Mucosa of descending colon (tissue), 3 donors: ENCODE measurements around the gene DHRS1. TPM values are rescaled to one million over a fixed set of nuclear protein-coding genes. Genes with fewer than 3 reads are reported as not detected.

Experiments used
- ATAC-seq: fragments of 200-7000 bp; cut with Tn5 transposase; one replicate; pipeline ENCODE4 v1.9.1; 2020; ENCODE audit warnings: mild to moderate bottlenecking, moderate library complexity
- DNase-seq, 3 donors: peaks; one replicate each; pipeline ENCODE4 v3.0.0-alpha.2; 2020
- H3K36me3 ChIP-seq: fragments of 200-600 bp; one replicate; pipeline ENCODE4 v1.8.0; 2021; ENCODE audit warnings: low read depth, mild to moderate bottlenecking
- H3K4me1 ChIP-seq: fragments of 200-600 bp; one replicate; pipeline ENCODE4 v1.8.0; 2021; ENCODE audit warnings: low read depth, mild to moderate bottlenecking
- H3K4me3 ChIP-seq: fragments of 200-600 bp; one replicate; pipeline ENCODE4 v1.8.0; 2021; ENCODE audit warnings: mild to moderate bottlenecking
- H3K9me3 ChIP-seq: fragments of 200-600 bp; one replicate; pipeline ENCODE4 v1.8.0; 2021; ENCODE audit warnings: mild to moderate bottlenecking
- intact Hi-C, 2 donors: fragments of 100-400 bp; cut with DNase I in 1 of 2; cut with micrococcal nuclease in 1 of 2; formaldehyde crosslinking; loops; one replicate each; pipeline versions ENCODE4 v1.11.0 to v1.11.1; 2022; cut with DNase I, micrococcal nuclease
- total RNA-seq, 3 donors: library from RNA; stranded (reverse); fragmentation: NEBNext Ultra II Directional in 2 of 3; extraction: Animal tissue kit (Norgen Biotek cat#: 25700) in 2 of 3; gene quantifications; one replicate each; pipeline versions ENCODE4 v1.2.1 to v1.2.4, GENCODE V29; 2021 to 2023
- TF ChIP-seq, protein P1 (sequence below): fragments of 200-600 bp; IDR thresholded peaks from one replicate; pipeline ENCODE4 v1.8.0; 2022; ENCODE audit warnings: antibody characterized with exemption, mild to moderate bottlenecking
- donor health status: DM: no; HTN: no; CAD: no; lungs with moderate emphysema.
- donor health status: DM: no; HTN: no; CAD: no.
- donor health status: DM: no; HTN: yes; CAD: no.

Gene DHRS1
- total RNA-seq, 3 donors from 2014 or later: 30.6 to 56.9 (median 54.9) TPM

DNA sequence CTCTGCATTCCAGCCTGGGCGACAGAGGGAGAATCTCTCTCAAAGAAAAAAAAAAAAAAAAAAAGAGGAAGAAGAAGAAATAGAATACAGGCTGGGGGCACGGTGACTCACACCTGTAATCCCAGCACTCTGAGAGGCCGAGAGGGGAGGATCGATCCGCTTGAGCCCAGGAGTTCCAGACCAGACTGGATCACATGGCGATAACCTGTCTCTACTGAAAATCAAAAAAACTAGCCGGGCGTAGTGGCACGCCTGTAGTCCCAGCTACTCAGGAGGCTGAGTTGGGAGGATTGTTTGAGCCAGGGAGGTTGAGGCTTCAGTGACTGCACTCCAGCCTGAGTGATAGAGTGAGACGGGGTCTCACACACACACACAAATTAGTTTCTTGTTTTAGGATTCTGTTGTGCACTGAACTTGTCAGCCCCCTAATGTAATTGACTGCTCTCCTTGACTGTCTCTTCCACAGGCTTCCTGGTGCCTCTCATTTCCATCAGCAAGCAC lies 56.2 kb downstream of the DHRS1 start:
- no peaks in the 10 kb centered on the region for H3K36me3 ChIP-seq
- no peaks in the 10 kb centered on the region for H3K9me3 ChIP-seq
- intact Hi-C loops: loop anchor here in 1 of 2 donors (5.0 kb wide), 1 partner anchor 54 kb away; the partner anchor contains the start of genes DHRS1 and NOP9
- no peak overlapping the region for H3K4me3 ChIP-seq
- peaks cover 26% of the 10 kb centered on the region for H3K4me1 ChIP-seq
- TF ChIP-seq, protein P1, sequence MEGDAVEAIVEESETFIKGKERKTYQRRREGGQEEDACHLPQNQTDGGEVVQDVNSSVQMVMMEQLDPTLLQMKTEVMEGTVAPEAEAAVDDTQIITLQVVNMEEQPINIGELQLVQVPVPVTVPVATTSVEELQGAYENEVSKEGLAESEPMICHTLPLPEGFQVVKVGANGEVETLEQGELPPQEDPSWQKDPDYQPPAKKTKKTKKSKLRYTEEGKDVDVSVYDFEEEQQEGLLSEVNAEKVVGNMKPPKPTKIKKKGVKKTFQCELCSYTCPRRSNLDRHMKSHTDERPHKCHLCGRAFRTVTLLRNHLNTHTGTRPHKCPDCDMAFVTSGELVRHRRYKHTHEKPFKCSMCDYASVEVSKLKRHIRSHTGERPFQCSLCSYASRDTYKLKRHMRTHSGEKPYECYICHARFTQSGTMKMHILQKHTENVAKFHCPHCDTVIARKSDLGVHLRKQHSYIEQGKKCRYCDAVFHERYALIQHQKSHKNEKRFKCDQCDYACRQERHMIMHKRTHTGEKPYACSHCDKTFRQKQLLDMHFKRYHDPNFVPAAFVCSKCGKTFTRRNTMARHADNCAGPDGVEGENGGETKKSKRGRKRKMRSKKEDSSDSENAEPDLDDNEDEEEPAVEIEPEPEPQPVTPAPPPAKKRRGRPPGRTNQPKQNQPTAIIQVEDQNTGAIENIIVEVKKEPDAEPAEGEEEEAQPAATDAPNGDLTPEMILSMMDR: no peak
- ATAC-seq (peak; percentile 0), DNase-seq (no peak)

DNA sequence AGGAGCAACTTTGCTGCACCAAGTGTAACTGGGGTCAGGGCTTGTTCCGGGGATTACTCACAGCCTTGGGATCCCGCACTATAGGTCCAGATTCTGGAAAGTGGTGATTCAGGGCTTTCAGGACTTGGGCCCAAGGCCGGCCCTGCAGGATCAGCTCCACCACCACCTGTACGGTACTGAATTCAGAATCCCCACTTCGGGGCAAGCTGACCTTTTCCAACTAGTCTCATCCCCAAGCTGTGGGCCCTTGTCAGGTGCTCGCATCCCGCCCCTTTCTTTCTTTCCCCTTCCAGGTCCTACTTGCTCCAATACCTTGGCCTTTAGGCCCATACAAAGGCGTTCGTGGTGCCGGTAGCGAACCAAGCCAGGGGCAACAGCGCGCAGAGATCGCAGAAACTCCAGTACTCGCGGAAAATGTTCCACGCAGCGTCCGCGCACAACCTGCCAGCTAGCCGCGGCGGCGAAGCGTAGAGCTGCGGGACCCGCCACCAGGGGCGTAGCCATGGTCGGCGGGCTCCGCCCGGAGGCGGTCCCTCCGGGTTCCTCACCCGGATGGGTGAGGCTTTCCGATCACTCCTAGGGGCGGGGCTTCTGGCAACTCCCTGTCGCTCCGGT lies 57.6 kb downstream of the DHRS1 start:
- H3K4me1 ChIP-seq: peaks cover 26% of the 10 kb centered on the region
- ATAC-seq (peak; percentile 93), DNase-seq (peak; percentile 93 to 96 (median 94))
- intact Hi-C loops: loop anchor here in 1 of 2 donors (5.0 kb wide), 1 partner anchor 55 kb away; the partner anchor contains the start of genes DHRS1 and NOP9
- peak overlapping the region; percentile 35 for H3K4me3 ChIP-seq
- TF ChIP-seq, protein P1: peak; percentile 56
- H3K9me3 ChIP-seq: no peaks in the 10 kb centered on the region
- H3K36me3 ChIP-seq: peaks cover 3% of the 10 kb centered on the region

Other genes starting within 250 kb of the DHRS1 start
- gene CARMIL3, start 247.8 kb downstream of the DHRS1 start, total RNA-seq: 1 to 10 TPM; 1.4 to 2.7 (median 1.5) TPM
- gene CPNE6, start 228.2 kb downstream of the DHRS1 start, total RNA-seq: 1 to 10 TPM in 1 of 3 donors, under 1 TPM in 1, not detected in 1; 0.14 to 2.2 TPM
- 100 to 1,000 TPM in 2 of 3 donors, 10 to 100 TPM in 1; 64.7 to 150 (median 150) TPM for gene PCK2, start 205.5 kb downstream of the DHRS1 start, total RNA-seq
- 100 to 1,000 TPM in 1 of 3 donors, 10 to 100 TPM in 2; 65.8 to 101 (median 84.9) TPM for gene DCAF11, start 185.0 kb downstream of the DHRS1 start, total RNA-seq
- 1 to 10 TPM; 2.3 to 4.5 (median 2.8) TPM for gene NRL, start 184.8 kb downstream of the DHRS1 start, total RNA-seq
- 1 to 10 TPM in 2 of 3 donors, under 1 TPM in 1; 0.79 to 1.9 (median 1.3) TPM for gene FITM1, start 169.1 kb downstream of the DHRS1 start, total RNA-seq
- gene PSME1, start 163.6 kb downstream of the DHRS1 start, total RNA-seq: 100 to 1,000 TPM; 188 to 279 (median 203) TPM
- 10 to 100 TPM; 18.3 to 24.9 (median 20.4) TPM for gene EMC9, start 158.2 kb downstream of the DHRS1 start, total RNA-seq
- gene PSME2, start 153.2 kb downstream of the DHRS1 start, total RNA-seq: 100 to 1,000 TPM; 141 to 295 (median 191) TPM
- gene RNF31, start 152.3 kb downstream of the DHRS1 start, total RNA-seq: 10 to 100 TPM; 52.8 to 66.2 (median 59.0) TPM
- 100 to 1,000 TPM in 2 of 3 donors, 10 to 100 TPM in 1; 78.7 to 119 (median 103) TPM for gene IRF9, start 138.5 kb downstream of the DHRS1 start, total RNA-seq
- 10 to 100 TPM; 14.9 to 17.0 (median 16.8) TPM for gene REC8, start 127.7 kb downstream of the DHRS1 start, total RNA-seq
- 10 to 100 TPM; 23.2 to 29.3 (median 26.8) TPM for gene IPO4, start 111.0 kb downstream of the DHRS1 start, total RNA-seq
- 10 to 100 TPM; 41.7 to 49.1 (median 47.1) TPM for gene TM9SF1, start 104.3 kb downstream of the DHRS1 start, total RNA-seq
- under 1 TPM in 2 of 3 donors, not detected in 1; 0.36 to 0.82 TPM for gene TSSK4, start 94.1 kb downstream of the DHRS1 start, total RNA-seq
- gene CHMP4A, start 86.3 kb downstream of the DHRS1 start, total RNA-seq: 10 to 100 TPM; 47.6 to 67.8 (median 49.5) TPM
- 10 to 100 TPM; 11.1 to 14.8 (median 13.2) TPM for gene MDP1, start 83.7 kb downstream of the DHRS1 start, total RNA-seq
- 100 to 1,000 TPM; 108 to 150 (median 131) TPM for gene NEDD8, start 67.4 kb downstream of the DHRS1 start, total RNA-seq
- gene GMPR2, start 66.9 kb downstream of the DHRS1 start, total RNA-seq: 10 to 100 TPM; 59.7 to 83.5 (median 61.6) TPM
- 10 to 100 TPM; 51.5 to 64.8 (median 58.4) TPM for gene TINF2, start 57.2 kb downstream of the DHRS1 start, total RNA-seq
- 1 to 10 TPM; 2.2 to 3.3 (median 2.4) TPM for gene TGM1, start 36.6 kb downstream of the DHRS1 start, total RNA-seq
- gene RABGGTA, start 28.2 kb downstream of the DHRS1 start, total RNA-seq: 10 to 100 TPM; 31.6 to 52.9 (median 41.3) TPM
- gene NOP9, start 70 bp upstream of the DHRS1 start, total RNA-seq: 10 to 100 TPM; 24.1 to 29.2 (median 29.1) TPM
- gene CIDEB, start 8.2 kb upstream of the DHRS1 start, total RNA-seq: 10 to 100 TPM in 2 of 3 donors, 1 to 10 TPM in 1; 8.5 to 15.8 (median 12.1) TPM
- 1 to 10 TPM; 3.7 to 6.3 (median 5.0) TPM for gene LTB4R2, start 10.4 kb upstream of the DHRS1 start, total RNA-seq
- gene LTB4R, start 11.7 kb upstream of the DHRS1 start, total RNA-seq: 1 to 10 TPM; 3.4 to 6.1 (median 3.8) TPM
- 10 to 100 TPM; 13.9 to 23.5 (median 20.7) TPM for gene ADCY4, start 35.3 kb upstream of the DHRS1 start, total RNA-seq
- 10 to 100 TPM; 40.6 to 99.9 (median 71.7) TPM for gene RIPK3, start 40.2 kb upstream of the DHRS1 start, total RNA-seq
- 100 to 1,000 TPM in 1 of 3 donors, 10 to 100 TPM in 2; 11.9 to 112 (median 25.2) TPM for gene NFATC4, start 68.4 kb upstream of the DHRS1 start, total RNA-seq
- gene NYNRIN, start 99.2 kb upstream of the DHRS1 start, total RNA-seq: 10 to 100 TPM; 12.1 to 15.8 (median 13.4) TPM
- gene CBLN3, start 129.9 kb upstream of the DHRS1 start, total RNA-seq: 1 to 10 TPM; 2.2 to 3.9 (median 2.6) TPM
- gene KHNYN, start 130.2 kb upstream of the DHRS1 start, total RNA-seq: 100 to 1,000 TPM in 1 of 3 donors, 10 to 100 TPM in 2; 85.9 to 102 (median 86.9) TPM
- 10 to 100 TPM; 43.3 to 64.1 (median 47.1) TPM for gene SDR39U1, start 143.0 kb upstream of the DHRS1 start, total RNA-seq
- 1 to 10 TPM in 2 of 3 donors, under 1 TPM in 1; 0.32 to 3.3 (median 1.6) TPM for gene CMA1, start 208.5 kb upstream of the DHRS1 start, total RNA-seq